Measurements from ENCODE around the gene FCN2. TPM values are rescaled to one million over a fixed set of nuclear protein-coding genes. Genes with fewer than 3 reads are reported as not detected.

The FCN2 gene
- total RNA-seq, 2 donors from 2014 or later: not detected

GRCh38 chr9:134864821-134865190 lies 15.8 kb upstream of the FCN2 start:
- TF ChIP-seq CTCF (IDR thresholded peaks at IDR 0.05): no peak
- TF ChIP-seq POLR2A (IDR thresholded peaks at IDR 0.05): no peak
- Histone ChIP-seq H3K4me1 (no peaks in the 10 kb centered on the region), H3K4me3 (no peak overlapping the region), H3K36me3 (replicated peaks in 1 of 2; ENCODE audit: insufficient read depth in 1 of 2, low read depth in 2 of 2) (no peaks in the 10 kb centered on the region), H3K27me3 (no peaks in the 10 kb centered on the region), H3K27ac (no peak overlapping the region), H3K9me3 (no peaks in the 10 kb centered on the region)
- DNase-seq (no peak), ATAC-seq (no peak)
- WGBS, 2 donors: 65 to 73% methylated on average over 9 to 13 of the region's 13 CpGs
- intact Hi-C loops (cut with DNase I): no loop called here

GRCh38 chr9:134867917-134868750 lies 12.5 kb upstream of the FCN2 start:
- H3K36me3 ChIP-seq (replicated peaks in 1 of 2; ENCODE audit: insufficient read depth in 1 of 2, low read depth in 2 of 2): no peaks in the 10 kb centered on the region
- no peaks in the 10 kb centered on the region for H3K4me1 ChIP-seq
- H3K4me3 ChIP-seq: no peak overlapping the region
- TF ChIP-seq CTCF (IDR thresholded peaks at IDR 0.05): no peak
- TF ChIP-seq POLR2A (IDR thresholded peaks at IDR 0.05): no peak
- no peak overlapping the region for H3K27ac ChIP-seq
- no peaks in the 10 kb centered on the region for H3K9me3 ChIP-seq
- ATAC-seq (no peak), DNase-seq (no peak)
- 73 to 82% methylated on average over 14 to 22 of the region's 22 CpGs for WGBS, 2 donors
- no peaks in the 10 kb centered on the region for H3K27me3 ChIP-seq
- intact Hi-C loops (cut with DNase I): no loop called here

GRCh38 chr9:134868751-134869553 lies 11.7 kb upstream of the FCN2 start:
- TF ChIP-seq CTCF (IDR thresholded peaks at IDR 0.05): no peak
- TF ChIP-seq POLR2A (IDR thresholded peaks at IDR 0.05): no peak
- intact Hi-C loops (cut with DNase I): no loop called here
- DNase-seq (no peak), ATAC-seq (no peak)
- Histone ChIP-seq H3K4me1 (no peaks in the 10 kb centered on the region), H3K27me3 (no peaks in the 10 kb centered on the region), H3K9me3 (no peaks in the 10 kb centered on the region), H3K4me3 (no peak overlapping the region), H3K36me3 (replicated peaks in 1 of 2; ENCODE audit: insufficient read depth in 1 of 2, low read depth in 2 of 2) (no peaks in the 10 kb centered on the region), H3K27ac (no peak overlapping the region)
- WGBS, 2 donors: 74 to 78% methylated on average over 24 to 25 of the region's 25 CpGs

- H3K4me1 ChIP-seq: no peaks in the 10 kb centered on the region
- no peak for DNase-seq
These were observed 10.9 kb upstream of the FCN2 start for GRCh38 chr9:134869554-134870300.

More at GRCh38 chr9:134869554-134870300, 10.9 kb upstream of the FCN2 start:
- H3K27me3 ChIP-seq: no peaks in the 10 kb centered on the region
- H3K9me3 ChIP-seq: no peaks in the 10 kb centered on the region
- ATAC-seq: no peak
- H3K36me3 ChIP-seq (replicated peaks in 1 of 2; ENCODE audit: insufficient read depth in 1 of 2, low read depth in 2 of 2): no peaks in the 10 kb centered on the region
- H3K27ac ChIP-seq: no peak overlapping the region
- intact Hi-C loops (cut with DNase I): no loop called here
- H3K4me3 ChIP-seq: no peak overlapping the region
- TF ChIP-seq CTCF (IDR thresholded peaks at IDR 0.05): no peak
- no peak for TF ChIP-seq POLR2A (IDR thresholded peaks at IDR 0.05)
- WGBS, 2 donors: 57 to 65% methylated on average over 4 to 17 of the region's 17 CpGs

All from body of pancreas (tissue), 4 donors.